ENCODE measurements around the gene FAM32A.

FAM32A gene

DNA sequence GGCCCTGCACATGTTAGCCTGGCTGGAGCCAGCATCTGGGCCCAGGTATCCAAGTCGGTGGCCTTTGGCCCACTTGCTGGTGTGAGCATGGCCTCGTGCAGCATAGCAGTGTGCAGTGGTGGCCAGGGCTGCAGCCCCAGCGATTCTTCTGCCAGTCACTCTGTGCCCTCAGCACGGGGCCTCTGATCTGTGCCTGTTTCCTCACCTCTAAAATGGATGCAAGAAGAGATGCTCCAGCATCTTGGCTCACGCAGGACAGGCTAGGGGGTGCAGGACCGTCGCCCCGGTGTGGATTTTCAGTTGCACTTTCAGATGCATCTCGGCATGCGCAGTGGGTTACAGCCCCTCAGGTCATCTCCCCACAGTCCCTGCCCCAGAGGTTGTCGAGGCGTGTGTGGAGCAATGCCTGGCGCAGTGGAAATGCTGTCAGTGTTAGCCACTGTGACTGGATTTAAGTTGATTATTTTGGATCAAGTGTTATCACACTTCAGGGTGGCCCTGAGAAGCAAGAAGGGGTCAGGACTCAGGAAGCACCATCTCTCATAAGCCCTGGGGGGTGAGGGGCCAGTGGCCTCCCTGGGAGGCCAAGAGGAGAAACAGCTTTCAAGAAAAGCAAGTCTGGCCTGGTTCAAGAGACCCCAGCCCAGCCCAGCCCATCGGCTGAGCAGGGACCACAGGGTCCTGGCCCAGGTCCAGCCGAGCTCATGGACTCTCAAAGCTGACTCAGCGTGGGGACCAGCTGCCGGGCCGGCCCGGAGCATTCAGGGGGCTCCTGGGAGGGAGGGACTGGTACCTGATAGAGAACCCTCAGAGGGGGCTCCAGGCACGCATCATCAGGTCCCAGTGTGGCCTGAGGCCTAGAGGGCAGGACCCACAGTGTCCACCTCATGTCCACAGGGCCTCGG, 40.3 kb downstream of the FAM32A start:
- DNase-seq: no peak

DNA sequence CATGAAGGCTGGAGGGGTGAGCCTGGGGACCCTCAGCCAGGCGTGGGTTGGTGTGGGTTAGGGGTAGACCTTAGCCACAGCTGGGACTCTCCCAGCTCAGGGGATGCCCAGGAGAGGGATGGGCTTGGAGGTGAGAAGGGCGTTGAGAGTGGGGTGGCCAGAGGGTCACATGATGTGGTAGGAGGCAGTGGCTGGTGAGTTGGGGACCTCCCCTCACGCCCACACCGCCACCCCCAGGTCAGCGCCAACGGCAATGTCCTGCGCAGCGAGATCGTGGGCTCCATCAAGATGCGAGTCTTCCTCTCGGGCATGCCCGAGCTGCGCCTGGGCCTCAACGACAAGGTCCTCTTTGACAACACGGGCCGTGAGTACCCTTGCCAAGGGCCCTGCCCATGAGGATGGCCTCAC, 41.0 kb downstream of the FAM32A start:
- no peak for DNase-seq

DNA sequence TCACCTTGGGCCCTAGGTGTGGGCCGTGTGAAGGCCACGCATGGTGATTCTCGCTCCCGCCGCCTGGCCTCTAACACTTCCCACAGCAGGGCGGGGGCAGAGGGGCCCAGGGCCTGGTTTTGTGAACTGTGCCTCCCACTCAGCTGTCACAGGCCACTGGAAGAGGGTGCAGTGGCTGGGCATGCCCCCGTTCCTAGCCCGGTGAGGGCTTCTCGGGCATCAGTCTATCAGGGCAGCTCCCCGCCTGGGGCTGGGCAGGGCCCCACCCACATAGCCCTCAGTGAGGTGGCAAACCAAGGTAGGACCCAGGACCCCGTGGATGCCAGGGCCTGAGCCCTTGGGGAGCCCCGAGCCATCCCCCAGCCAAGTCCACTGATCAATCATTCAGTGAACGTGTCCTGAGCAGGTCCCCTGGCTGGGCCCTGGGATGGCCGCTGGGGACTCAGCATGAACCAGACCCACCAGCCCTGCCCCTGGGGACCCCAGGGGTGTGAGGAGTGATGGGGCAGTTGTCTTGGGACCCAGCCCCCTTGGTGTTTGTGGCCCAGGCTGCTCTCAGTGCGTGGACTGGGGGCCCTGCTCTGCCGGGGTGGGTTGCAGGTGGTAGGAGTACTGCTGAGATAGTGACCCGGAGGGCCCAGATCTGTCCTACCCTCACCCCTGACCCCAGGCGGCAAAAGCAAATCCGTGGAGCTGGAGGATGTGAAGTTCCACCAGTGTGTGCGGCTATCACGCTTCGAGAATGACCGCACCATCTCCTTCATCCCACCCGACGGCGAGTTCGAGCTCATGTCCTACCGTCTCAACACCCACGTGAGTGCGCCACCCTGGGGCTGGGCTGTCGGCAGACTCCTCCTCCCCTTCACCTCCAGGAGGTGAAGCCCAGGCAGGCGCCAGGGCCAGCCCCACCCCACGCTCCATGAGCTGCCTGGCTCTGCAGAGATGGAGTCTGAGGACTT, 41.9 kb downstream of the FAM32A start:
- no peak for DNase-seq

DNA sequence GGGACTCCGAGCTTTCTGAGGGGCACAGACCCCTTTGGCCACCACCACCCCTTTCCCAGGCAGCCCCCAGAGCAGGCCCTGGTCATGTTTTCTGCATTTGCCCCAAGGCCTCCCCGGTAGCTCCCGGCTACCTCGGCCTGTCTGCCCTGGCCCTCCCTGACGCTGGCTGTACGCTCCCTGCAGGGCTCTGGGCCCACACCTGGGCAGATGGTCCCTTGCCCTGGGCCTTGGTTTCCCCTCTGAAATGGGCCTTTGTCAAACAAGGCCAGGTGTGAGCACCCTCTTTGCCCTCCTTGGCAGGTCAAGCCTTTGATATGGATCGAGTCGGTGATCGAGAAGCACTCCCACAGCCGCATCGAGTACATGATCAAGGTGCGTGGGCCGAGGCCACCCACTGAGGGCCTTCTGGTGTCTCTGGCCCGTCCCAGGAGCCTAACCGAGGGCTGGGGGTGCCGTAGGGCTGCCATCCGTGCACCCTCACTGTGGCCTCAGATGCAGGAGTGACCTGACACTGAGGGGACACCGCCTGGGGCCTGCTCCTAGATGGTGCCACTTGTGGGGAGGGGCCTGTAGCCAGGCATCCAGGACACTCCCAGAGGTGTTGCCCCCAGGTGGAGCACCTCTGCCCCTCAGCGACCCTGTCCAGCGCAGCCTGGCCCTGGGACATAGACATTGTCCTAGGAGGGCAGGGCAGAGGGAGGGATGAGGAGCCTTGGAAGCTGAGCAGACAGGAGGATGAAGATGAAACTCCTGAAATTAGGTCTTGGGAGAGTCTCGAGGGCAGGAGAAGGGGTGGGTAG, 42.8 kb downstream of the FAM32A start:
- no peak for DNase-seq

DNA sequence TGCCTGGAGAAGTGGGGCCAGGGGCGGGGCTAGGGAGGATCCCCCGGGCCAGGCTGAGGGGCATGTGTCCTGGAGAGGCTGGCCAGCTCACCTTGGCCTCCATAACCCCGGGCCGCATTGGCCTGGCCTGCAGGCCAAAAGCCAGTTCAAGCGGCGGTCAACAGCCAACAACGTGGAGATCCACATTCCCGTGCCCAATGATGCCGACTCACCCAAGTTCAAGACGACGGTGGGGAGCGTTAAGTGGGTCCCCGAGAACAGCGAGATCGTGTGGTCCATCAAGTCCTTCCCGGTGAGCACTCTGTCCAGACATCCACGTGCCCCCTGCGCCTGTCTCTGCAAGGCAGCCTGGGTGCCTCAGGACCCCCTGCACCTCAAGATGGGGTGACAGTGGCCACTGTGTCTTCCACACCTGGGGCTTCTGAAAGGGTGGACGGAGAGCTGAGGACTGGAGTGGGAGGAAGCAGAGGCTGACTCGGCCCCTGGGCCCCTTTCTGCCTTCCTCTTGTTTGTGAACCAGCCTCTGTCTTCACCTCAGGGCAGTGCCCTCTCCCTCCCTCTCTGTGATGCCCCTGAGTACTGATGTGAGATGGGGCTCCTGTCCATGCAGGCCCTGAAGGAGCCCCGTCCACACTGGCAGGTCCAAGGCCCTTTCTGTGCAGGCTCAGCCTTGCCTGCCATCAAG, 43.6 kb downstream of the FAM32A start:
- no peak for DNase-seq

DNA sequence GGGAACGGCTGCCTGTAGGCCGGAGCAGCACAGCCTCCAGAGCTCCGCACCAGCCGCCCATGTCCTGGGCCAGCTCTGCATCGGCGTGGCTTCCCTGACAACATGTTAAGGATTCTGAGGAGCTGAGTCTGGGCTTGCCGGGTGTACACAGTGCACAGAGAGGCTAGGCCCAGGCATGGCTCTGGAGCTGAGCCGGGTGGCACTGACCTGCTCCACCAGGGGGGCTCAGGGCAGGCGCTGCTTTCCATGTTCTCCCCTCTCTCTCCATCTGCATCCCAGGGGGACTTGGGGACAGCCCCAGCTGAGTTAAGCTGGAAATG, 44.1 kb downstream of the FAM32A start:
- no peak for DNase-seq

DNA sequence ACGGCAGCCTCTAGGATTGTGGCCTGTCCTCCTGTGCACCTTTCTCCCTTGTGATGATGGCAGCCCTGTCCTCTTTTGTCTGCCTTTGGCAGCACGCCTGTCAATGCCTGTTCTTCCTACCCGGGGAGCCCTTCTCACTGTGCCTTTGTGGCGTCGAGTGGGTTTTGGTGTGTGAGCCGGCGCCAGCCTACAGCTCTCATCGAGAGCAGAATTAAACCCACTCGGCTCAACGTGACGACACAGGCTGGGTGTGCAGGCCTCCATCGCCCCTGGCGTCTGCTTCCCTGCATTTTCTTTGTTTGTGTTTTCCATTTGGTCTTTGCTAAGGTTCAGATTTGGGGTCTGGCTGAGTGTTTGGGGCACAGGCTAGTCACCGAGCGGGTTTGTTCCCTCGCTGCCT, 46.9 kb downstream of the FAM32A start:
- no peak for DNase-seq

DNA sequence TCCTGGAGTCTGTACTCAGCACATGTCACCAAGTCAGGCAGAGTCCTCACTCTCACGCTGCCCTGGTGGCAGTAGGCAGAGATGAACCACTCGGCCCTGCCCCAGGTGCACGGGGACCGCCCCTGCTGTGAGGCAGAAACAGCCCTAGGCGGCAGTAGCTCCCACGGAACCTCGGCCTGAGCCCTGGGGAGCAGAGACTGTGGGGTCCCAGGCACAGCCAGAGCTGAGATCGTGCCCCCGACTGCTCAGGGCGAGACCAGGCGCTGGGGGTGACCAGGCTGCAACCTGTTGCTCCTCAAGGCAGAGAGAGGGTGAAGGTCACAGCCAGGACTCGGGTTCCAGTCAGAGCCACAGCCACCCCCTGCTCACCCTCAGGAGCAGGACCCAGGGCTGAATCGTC, 47.4 kb downstream of the FAM32A start:
- no peak for DNase-seq

DNA sequence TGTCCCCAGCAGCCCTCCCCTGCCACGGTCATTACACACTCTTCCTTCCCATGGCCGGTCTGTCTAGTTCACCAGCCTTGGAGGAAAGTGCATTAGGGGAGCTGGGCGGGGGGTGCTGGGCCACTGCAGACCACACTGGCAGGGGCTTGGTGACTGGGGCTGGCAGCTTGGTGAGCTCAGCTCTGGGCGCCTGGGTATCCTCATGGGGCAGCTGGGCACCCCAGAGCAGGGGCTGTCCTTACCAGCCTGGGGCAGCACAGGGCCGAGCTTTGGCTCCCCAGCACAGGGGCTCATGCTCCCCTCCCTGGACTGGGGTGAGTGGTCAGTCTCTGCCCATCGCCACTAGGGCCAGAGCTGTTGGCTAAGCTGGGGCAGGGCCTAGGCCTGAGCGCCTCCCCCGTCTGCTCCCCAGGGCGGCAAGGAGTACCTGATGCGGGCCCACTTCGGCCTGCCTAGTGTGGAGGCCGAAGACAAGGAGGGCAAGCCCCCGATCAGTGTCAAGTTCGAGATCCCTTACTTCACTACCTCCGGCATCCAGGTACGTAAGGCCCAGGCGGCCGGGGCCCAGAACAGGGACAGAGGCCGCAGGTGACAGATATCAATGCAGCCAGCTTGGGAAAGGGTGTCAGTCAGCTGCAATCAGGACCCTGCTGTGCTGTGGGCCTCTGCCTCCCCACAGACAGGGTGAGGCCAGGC, 48.0 kb downstream of the FAM32A start:
- no peak for DNase-seq

DNA sequence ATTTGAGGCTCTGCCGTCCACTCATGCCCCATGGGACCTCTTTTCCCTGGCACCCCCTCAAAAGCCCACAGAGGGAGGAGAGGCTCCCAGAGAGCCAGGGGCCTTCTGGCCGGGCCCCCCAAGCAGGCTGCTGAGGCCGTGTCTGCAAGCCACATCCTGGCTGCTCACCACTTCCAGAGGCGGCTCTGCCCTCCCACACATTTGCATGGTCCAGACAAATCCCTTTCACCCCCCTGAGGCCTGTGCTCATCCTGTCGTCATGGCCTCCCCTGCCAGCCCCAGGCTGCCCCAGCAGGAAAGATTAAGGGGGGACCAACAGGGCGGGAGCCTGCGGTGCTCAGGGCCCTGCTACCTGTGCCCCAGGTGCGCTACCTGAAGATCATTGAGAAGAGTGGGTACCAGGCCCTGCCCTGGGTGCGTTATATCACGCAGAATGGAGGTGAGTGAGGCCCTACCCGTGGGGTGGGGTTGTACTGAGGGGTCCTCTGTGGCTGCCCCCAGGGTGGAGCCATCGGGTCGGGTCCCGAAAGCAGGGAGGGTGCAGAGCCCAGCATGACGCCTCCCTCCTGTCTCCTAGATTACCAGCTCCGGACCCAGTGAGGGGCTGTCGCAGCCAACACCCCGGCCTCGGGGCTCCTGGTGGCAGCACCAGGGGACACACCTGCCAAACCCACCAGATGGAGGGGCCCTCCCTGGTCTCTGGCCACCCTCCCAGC, 48.8 kb downstream of the FAM32A start:
- DNase-seq: no peak

DNA sequence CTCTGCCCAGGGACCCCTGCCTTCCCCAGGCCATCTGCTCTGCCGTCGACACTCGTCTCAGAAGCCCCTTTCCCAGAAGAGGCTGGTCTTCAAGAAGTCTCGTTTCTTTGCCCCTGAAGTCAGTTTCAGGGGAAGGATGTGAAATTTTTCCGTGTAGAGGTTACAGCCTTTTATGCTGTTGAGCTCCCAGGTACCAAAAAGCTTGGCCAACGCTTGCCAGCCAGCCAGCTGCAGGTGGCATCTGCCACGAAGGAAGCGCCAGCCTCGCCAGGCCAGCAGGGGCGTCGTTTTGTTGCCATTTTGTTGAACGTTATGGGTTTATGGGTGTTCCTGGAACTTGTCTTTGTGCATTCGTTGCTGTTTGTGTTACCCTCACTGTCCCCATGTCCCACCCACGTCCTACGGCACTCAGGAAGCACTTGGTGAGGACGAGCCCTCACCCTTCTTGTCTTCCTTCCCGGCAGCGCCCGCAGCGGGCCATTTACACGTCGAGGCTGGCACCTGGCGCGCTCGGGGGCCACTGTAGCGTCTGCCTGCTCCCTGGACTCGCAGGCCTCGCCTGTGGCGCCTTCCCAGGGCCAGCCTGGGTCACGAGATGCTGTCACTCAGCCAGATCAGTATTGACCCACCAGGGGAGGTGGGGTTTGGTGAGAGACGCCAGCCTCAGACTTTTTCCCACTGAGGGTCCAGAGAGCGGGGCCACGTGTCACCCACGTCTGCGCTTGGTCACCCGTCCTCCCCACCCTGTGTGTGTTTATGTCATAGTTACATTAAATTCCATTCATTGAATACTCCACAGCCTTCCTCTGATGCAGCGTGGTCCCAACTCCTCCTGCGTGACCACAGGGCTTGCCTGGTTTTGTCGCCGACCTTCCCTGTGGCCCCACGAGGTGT, 49.6 kb downstream of the FAM32A start:
- DNase-seq: no peak

DNA sequence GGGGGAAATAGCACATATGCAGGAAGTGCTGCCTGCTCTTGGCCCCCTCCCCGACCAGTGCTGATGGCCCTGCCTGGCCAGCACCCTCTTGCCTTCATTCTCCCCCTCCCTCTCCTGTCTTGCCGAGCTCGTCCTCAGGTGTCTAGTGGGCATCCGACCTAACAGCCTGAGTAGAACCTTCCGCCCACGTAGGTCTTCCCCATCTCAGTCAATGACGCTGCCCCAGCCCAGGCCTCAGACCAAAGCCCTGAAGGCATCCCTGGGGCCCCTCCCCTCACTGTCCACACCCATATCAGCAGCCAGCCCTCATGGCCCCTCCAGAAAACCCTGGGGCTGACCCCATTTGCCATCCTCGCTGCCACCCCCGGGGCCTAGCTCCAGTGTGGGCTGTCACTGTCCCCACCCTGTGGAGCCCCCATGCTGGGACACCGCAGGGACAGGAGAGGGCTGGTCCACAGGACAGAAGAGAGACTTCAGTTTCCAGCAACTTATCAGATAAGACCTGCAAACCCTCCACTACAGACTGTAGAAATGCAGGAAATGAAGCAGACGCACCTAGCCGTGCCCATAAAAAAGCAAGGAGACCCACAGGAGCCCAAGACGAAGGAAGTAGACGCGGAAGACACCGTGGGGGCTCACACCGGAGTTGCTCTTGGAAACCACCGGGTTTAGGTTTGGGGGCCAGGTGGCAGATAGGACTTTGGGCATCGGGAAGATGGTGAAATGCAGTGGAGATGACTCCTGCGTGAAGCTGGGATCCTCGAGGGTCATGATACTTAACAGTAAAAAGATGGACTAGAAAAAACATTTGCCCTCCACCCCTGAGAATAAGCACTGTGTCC, 50.8 kb downstream of the FAM32A start:
- DNase-seq: no peak
